GM19438 (cell line): Measurements from ENCODE around the gene MACC1.

Source experiments
- ATAC-seq: cut with Tn5 transposase; IDR thresholded peaks from one replicate; pipeline ENCODE4 v1.9.1; 2021; ENCODE audit warnings: low read depth; ENCODE audit not compliant: unreplicated experiment

Gene MACC1

DNA sequence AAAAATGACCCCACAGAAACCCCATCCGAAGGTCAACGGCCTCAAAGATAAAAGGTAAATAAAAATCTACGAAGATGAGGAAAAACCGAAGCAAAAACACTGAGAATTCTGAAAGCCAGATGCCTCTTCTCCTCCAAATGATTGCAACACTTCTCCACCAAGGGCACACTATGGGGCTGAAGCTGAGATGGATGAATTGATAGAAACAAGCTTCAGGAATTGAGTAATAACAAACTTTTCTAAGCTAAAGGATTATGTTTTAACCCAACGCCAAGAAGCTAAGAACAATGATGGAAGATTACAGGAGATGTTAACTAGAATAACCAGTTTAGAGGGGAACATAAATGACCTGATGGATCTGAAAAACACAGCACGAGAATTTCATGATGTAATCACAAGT, 127.8 kb downstream of the MACC1 start:
- no peak for ATAC-seq

DNA sequence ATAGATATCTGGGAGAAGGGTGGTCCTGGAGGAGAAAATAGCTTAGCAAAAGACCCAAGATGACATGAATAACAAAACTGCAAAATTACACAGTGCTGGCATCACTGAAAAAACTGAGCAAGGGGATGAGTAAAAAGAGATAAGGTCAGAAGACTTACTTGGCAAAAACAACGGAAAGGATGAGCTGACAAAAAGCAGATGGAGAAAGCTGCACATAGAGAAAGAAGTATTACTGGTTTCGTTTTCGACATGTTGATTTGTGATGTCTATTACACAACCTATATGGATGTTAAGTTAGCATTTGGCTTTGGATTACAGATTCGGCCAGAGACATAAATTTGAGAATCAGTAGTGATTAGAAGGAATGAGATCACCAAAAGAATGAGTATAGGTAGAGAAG, 132.1 kb downstream of the MACC1 start:
- no peak for ATAC-seq
